GM18526 (cell line): ENCODE results near the gene FMOD.

Experiments
- POLR2A ChIP-seq: IDR thresholded peaks from 3 replicates; pipeline ENCODE4 v1.6.1; 2011; ENCODE audit not compliant: insufficient read length; ENCODE audit errors: extremely low read depth

The FMOD gene

GRCh38 chr1:203304919-203305808 is 45.8 kb downstream of the FMOD start, which contains the start of gene BTG2:
Gene BTG2 (plus strand): TSS chr1:203305519. CDS start chr1:203305607, 88 bp downstream.
- peak; percentile 99 for TF ChIP-seq POLR2A

- TF ChIP-seq POLR2A = peak; percentile 1
Measured at GRCh38 chr1:203304391-203304918, 46.5 kb downstream of the FMOD start.

DNA sequence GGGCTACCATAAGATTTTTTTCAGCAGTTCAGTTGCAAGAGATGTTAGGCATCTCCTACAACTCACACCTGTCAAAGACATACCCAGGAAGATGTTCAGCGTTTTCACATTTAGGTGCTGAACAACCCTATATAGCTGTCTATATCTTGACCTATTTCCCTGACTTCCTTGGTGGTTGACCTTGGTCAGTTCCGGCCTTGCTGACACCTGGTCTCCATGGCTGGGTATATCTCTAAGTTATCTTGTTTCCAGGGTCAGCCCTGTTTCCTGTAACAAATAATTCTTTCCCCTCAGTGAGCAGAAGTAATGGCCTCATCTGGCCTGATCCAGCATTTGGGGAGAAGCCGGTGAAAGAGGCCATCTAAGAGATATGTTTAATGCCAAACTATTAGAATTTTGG is 48.0 kb downstream of the FMOD start:
- TF ChIP-seq POLR2A = no peak

DNA sequence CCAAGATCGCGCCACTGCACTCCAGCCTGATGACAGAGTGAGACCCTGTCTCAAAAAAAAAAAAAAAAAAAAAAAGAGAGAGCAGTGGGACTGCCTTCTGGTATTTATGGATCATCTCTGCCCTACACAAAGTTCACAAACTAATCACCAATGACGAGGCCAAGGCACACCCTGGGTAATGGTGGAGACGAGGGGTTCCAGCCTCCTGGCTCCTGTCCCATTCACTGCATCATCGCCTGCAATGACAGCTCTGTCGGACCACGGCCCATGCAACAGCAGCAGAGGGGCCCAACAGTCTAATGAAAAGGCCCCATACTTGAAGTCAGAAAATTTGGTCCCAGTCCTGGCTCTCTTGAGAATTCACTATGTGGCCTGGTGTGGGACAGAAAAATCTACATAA is 48.5 kb downstream of the FMOD start:
- no peak for TF ChIP-seq POLR2A

DNA sequence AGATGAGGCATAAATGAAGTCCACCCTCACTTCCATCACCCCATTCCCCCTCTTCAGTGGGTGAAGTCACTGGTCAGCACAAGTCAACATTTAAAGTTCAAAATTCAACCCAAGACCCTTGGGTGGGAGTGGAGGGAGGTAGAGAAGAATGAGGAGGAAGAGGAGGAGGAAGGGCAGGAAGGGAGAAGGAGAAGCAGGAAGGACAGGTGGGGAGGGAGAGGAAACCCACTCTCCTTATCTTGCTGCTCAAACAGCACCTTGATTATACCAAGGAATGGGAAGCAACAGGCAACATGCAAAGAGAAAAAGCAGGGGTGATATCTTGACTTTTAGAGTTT is 49.6 kb downstream of the FMOD start:
- no peak for TF ChIP-seq POLR2A

GRCh38 chr1:203300441-203301330 is 50.2 kb downstream of the FMOD start:
- no peak for TF ChIP-seq POLR2A

DNA sequence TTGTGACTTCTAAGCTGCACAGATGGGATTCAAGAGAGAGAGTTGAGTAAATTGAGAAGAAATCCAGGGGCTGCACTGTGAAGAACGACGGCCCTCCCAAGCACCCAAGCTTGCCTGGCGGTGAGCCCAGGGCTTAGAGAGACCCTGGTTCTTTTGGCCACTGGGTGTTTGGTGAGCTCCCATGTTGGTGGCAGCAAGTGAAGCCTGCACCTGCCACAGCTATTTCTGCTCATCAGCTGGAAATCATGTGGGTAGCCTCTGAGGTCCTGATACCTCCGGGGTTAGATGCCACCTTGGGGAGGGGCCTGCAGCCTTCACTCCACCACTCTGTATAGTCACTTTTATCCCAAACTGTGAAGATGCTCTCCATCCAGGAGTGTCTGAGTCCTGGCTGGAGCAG is 51.8 kb downstream of the FMOD start:
- TF ChIP-seq POLR2A = peak; percentile 28

GRCh38 chr1:203296460-203297073 is 54.4 kb downstream of the FMOD start:
- no peak for TF ChIP-seq POLR2A

GRCh38 chr1:203295796-203296195 is 55.1 kb downstream of the FMOD start:
- TF ChIP-seq POLR2A = no peak

- TF ChIP-seq POLR2A = no peak
Measured at GRCh38 chr1:203291201-203292096, 59.5 kb downstream of the FMOD start.
